HG03460 (cell line): Measurements from ENCODE around the gene QDPR.

Experiments used
- ATAC-seq: cut with Tn5 transposase; IDR thresholded peaks from one replicate; pipeline ENCODE4 v1.9.1; 2021; ENCODE audit not compliant: unreplicated experiment

Gene QDPR

DNA sequence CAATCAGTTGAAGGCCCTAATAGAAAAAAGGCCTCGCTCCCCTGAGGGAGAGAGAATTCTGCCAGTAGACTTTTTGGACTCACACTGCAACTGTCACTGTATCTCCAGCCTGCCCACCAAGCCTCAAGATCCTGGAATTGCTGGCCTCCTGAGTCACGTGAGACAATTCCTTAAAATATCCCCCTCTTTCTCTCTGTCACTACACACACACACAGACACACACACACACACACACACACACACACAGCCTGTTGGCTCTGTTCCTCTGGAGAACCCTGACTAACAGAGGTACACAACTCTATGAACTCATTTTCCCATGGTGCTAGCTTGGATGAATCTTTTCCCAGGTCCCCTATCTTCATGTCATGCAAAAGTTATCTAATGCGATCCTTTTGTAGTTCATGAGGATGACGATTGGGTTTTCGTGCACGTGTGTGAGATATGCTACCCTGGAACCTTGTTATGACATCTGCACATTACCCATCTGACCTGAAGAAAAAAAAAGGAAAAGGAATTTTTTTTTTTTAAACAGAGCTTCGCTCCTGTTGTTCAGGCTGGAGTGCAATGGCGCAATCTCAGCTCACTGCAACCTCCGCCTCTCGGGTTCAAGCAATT is 16.8 kb upstream of the QDPR start:
- no peak for ATAC-seq

GRCh38 chr4:17526695-17527477 is 15.0 kb upstream of the QDPR start:
- no peak for ATAC-seq

- no peak for ATAC-seq
Observed at GRCh38 chr4:17523662-17524061, 11.8 kb upstream of the QDPR start.

DNA sequence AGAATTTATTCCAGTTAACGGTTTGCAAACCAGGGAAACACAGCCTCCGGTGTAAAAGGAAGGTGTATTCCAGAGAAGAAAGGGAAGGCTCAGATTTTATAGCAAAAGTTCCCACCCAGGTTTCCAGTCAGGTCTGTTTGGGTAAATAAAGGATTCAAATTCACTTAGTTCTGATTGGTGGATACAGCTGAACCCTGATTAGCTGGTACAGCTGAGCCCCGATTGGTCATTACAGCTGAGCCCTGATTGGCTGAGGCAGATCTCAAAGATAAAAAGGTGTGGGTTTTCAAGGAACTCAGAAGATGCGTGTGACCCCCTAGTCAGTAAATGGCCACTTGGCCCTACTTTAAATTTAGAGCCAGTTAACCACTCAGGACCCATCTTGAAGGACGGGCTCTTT is 9.7 kb upstream of the QDPR start:
- no peak for ATAC-seq

DNA sequence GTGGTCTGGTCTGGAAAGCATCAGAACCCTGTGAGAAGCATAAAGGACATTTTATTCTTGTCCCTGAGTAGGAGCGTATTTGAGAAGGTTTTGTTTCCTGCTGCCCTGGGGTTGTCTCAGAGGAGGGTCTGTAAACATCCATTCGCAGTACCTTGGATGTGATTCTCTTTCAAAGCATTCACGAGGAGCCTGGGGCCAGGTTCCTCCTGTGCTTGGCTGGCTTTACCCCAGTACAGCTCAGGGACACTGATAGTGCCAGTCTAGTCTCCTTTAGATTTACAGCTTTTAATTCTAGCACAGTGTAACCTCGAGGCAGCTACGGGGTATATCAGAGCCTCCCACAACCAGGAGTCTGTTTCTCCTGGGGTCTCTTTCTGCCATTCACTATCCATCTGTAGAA is 5.8 kb upstream of the QDPR start:
- ATAC-seq, result no peak

DNA sequence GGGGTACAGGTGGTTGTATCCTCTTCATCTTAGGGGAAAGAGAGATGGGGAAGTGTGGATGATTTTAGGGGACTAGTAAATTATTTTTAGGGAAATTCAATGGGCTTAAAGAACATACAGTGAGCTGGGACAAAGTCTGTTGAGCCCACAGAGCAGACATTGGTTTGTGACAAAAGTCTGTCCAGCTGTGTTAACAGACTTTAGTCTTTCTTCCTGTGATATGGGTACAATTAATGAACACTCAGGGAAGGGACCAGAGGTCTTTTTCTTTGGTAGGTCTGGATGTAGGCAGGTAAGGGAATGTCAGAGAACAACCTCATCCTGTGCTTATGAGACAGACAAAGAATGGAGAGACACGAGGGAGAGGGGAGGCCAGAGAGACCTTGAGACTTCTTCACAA is 5.1 kb upstream of the QDPR start:
- ATAC-seq, result no peak

DNA sequence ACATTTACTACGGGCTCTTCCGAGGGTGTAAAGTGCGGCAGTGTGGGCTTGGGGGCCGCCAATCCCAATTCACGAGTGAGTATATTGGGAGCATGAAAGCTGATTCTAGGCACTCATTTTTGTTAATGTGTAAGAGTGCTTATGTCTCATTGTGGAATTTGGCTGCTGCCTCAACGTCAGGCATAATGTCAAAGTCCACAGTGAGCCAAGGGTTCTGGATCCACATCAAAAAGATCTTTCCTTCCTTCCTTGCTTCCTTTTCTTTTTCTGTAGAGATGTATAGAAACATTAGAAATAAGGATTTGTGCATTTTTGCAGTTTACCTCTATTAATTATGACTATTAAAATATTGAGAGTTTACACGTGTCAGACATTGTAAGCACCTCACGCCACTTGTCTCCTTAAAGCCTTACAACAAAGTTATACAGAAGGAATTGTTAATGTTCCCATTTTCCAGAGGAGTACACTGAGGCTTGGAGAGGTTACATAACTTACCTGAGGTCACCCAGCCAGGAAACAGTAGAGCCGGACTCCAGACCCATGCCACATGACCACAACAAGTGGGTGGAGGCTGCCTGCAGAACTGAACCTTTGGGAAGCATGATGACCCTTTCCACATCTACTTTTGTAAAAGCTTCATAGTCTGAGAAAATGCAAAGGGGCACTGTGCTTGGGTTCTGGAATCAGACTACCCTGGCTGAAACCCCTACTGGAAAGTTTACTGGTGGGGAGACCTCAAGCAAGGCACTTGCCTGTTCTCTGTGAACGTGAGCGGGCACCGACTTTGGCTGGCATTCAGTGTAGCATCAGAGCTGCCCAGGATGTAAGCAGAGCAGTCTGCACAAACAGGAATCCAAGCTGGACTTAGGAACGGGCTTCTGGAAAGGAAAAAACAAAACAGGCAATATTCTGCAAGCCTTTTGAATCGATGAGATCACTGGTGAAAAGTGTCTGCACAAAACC is 3.8 kb upstream of the QDPR start:
- ATAC-seq, result no peak

- ATAC-seq, result no peak
Observed at GRCh38 chr4:17514865-17515264, 3.0 kb upstream of the QDPR start, which contains the start of gene CLRN2. TSS of gene CLRN2 (plus strand) at chr4:17515165. CDS start at chr4:17515267, 102 bp downstream.

DNA sequence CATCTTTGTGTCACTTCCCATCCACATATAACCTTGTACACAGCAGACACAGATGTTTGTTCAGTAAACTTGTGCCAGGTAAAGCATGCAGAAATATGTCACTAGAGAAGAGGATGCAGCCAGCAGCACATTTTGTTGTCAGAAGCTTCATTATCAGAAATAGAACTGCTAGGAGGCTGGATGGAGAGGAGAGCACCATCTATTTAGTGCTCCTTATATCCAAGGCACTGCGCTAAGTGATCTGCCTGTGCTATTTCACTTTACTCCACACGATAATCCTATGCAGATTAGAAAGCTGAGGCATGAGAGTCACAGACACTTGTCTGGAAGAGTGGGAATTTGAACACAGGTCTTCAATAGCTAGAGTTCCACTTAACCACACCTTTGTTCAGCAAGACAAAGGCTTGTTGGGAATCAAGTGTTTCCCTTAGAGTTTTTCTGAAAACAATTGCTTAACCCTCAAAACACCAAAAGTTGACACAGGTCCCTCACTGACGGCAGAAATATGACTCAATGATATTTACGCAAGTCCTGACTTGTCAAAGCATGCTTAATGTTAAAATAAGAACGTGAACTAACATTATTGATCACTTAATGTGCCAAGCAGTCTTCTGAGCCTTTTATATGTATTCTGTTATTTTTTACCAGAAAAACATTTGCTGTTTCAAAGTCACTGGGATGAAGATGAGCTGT is 1.2 kb upstream of the QDPR start:
- no peak for ATAC-seq

GRCh38 chr4:17511509-17511949 is 361 bp downstream of the QDPR start:
- ATAC-seq, result peak; percentile 57

DNA sequence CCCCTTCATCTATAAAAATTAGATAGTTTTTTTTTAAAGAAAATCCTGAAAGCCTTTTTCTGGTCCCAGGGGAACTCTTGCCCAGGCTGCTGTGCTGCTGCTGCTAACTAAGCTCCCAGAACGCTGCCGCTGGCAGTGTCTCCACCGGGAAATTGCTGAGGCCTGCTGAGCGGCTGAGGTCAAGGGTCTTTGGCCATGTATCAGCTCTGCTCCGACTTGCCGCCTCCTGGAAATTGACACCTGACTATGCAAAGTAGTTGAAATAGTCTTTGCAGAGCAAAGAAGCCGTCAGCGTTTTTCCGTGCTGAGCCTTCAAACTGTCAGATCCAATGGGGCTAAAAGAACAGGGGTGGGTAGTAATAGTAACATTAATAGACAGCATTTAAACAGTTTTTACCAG is 839 bp downstream of the QDPR start:
- ATAC-seq, result no peak

- ATAC-seq, result no peak
Observed at GRCh38 chr4:17510582-17510981, 1.3 kb downstream of the QDPR start.

DNA sequence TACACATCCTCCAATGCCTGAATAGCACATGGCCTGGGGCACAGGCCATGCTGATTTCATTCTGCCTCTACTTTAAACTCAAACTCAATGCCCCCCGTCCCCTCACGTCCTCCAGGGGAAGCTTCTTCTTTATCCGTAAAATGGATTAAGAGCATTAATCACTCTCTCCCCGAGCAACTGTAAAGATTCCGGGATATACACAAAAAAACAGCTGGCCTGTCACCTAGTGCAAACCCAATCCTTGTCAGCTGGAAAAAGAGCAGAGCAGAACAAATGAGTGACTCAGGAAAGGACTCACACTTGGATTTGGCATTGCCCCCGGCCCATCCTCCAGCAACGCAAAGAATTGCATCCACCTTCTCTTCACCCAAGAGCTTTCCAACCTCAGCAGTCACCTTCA is 7.8 kb downstream of the QDPR start:
- ATAC-seq, result no peak

DNA sequence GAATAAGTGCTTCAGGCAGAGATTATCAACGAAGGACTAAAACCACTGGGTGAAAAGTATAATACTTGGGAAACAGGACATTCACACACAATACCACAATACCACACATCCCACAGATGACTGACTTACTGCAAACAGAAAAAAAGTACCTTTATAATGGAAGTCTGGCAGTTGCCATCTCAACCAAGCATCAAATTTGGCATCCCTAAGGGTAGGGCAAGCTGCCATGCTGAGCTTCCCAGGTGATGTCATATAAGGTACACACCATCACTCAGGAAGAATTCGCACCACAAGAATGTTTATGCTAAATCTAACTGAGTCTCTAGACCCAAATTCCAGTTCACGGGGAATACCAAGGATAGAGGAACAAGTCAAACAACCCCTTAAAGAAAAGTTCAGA is 9.1 kb downstream of the QDPR start:
- ATAC-seq, result no peak

- ATAC-seq, result no peak
Observed at GRCh38 chr4:17500574-17500973, 11.3 kb downstream of the QDPR start.

GRCh38 chr4:17497890-17498523 is 13.9 kb downstream of the QDPR start:
- no peak for ATAC-seq

DNA sequence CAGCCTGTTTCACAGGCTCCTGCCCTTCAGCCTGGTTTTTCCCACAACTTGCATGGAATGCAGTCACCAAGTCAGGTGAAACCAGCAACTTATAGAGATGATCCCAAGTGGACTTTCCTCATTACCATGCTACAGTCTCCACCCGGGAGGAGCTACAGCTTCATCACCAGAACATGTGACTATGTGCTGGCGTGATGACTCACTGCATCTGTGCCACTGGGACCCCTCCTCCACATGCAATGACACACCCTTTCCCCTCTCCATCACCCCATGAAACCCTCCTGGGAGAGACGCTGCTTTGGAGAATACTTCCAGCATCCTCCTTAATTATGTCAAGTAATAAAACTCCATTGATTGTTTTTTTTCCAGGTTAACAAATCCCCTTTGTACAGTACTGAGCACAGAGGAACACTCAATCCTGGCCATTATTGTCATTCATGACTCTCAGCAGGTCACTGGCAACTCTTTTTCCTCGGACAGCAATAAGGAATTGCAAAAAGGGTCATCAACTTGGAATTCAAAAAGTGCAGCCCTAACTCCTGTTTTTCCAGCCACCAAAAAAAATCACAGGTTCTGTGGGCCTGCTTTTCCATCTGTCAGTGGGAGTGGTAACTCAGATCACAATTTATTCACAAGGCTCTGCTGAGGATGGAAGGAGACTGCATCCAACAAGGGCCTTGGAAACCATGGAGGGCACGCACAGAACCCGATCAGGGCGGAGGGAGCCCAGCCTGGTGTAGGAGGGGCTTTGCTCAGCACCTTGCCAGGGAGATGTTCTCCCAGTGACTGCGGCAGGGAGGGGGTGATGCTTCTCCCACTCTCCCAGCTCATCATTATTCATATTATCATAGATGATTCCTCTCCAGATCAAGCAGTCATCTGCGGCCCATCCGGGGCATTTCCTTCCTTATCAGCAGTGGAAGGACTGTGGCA is 17.4 kb downstream of the QDPR start:
- no peak for ATAC-seq

- ATAC-seq, result no peak
Observed at GRCh38 chr4:17493619-17494018, 18.3 kb downstream of the QDPR start.

DNA sequence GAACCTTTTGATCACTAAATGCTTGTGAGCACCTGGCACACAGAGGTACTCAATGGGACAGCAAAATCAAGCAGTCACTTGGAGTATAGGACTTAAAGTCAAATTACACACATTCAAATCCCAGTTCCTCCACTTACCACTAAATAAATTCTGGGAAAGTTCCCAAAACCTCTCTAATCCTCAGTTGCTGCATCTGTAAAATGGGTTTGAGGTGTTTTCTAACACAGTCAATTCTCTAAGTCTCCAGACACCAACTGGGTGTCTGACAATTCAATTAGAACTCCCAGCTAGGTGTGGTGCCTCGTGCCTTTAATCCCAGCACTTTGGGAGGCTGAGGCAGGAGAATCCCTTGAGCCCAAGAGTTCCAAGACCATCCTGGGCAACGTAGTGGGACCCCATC is 19.0 kb downstream of the QDPR start:
- no peak for ATAC-seq
